ENCODE results near the gene TNFRSF21. TPM values are rescaled to one million over a fixed set of nuclear protein-coding genes. Genes with fewer than 3 reads are reported as not detected.
A peak's percentile ranks its signal among the peaks of the same experiment; 100 is the strongest.

TNFRSF21 gene
- total and polyA plus RNA-seq, 9 of the 15 experiments (the other 6 are each of a cell fraction or from before 2014, with no cell fraction given): 0.63 to 5.7 (median 2.2) TPM

GRCh38 chr6:47188588-47189021, 121.1 kb downstream of the TNFRSF21 start:
- peaks cover 0 to 13% of the 10 kb centered on the region in 2 experiments; a peak in 1 of 5 replicates for H3K27me3 ChIP-seq (ENCODE audit: control insufficient read depth in 2 of 2, insufficient read depth in 2 of 2, low read length in 2 of 2)
- in situ Hi-C loops (cut with MboI): no loop called here
- no peaks in the 10 kb centered on the region for H3K4me1 ChIP-seq (replicated peaks in 1 of 2; ENCODE audit: control insufficient read depth in 2 of 2, insufficient read depth in 2 of 2, low read length in 2 of 2)
- no peaks in the 10 kb centered on the region for H3K9me1 ChIP-seq (ENCODE audit: control insufficient read depth, insufficient read depth, low read length)
- CTCF ChIA-PET (ENCODE audit: low intra/inter-chr PET ratio): no interaction called here
- H4K20me1 ChIP-seq (replicated peaks; ENCODE audit: control insufficient read depth, insufficient read depth, low read length): no peaks in the 10 kb centered on the region
- TF ChIP-seq, protein P1, sequence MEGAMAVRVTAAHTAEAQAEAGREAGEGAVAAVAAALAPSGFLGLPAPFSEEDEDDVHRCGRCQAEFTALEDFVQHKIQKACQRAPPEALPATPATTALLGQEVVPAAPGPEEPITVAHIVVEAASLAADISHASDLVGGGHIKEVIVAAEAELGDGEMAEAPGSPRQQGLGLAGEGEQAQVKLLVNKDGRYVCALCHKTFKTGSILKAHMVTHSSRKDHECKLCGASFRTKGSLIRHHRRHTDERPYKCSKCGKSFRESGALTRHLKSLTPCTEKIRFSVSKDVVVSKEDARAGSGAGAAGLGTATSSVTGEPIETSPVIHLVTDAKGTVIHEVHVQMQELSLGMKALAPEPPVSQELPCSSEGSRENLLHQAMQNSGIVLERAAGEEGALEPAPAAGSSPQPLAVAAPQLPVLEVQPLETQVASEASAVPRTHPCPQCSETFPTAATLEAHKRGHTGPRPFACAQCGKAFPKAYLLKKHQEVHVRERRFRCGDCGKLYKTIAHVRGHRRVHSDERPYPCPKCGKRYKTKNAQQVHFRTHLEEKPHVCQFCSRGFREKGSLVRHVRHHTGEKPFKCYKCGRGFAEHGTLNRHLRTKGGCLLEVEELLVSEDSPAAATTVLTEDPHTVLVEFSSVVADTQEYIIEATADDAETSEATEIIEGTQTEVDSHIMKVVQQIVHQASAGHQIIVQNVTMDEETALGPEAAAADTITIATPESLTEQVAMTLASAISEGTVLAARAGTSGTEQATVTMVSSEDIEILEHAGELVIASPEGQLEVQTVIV (CRISPR knock-in tag; IDR thresholded peaks at IDR 0.05; ENCODE audit: borderline replicate concordance): no peak
- TF ChIP-seq SRF (CRISPR knock-in tag; IDR thresholded peaks at IDR 0.05) (no peak), TAF1 (IDR thresholded peaks at IDR 0.05; ENCODE audit: control insufficient read depth, extremely low read depth, insufficient read depth, low read length, severe bottlenecking) (no peak), FOSL1 (tag; conservative IDR thresholded peaks at IDR 0.05) (peak; percentile 66), ZNF316 (IDR thresholded peaks at IDR 0.05) (0 out of 2 replicates have a peak, but pooled peaks have one; percentile 23)
- TF ChIP-seq, protein P2, sequence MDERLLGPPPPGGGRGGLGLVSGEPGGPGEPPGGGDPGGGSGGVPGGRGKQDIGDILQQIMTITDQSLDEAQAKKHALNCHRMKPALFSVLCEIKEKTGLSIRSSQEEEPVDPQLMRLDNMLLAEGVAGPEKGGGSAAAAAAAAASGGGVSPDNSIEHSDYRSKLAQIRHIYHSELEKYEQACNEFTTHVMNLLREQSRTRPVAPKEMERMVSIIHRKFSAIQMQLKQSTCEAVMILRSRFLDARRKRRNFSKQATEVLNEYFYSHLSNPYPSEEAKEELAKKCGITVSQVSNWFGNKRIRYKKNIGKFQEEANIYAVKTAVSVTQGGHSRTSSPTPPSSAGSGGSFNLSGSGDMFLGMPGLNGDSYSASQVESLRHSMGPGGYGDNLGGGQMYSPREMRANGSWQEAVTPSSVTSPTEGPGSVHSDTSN (CRISPR knock-in tag; IDR thresholded peaks at IDR 0.05; ENCODE audit: low read depth): no peak
- TF ChIP-seq, protein P2 (tag; conservative IDR thresholded peaks at IDR 0.05; ENCODE audit: low read depth): no peak
- H3K4me2 ChIP-seq (ENCODE audit: insufficient read depth, low read length): no peak overlapping the region
- no peak overlapping the region for H3K9ac ChIP-seq (ENCODE audit: insufficient read depth in 1 of 2, low read depth in 2 of 2, low read length in 2 of 2)
- H3K27ac ChIP-seq (ENCODE audit: extremely low read depth, low read depth, low read length): no peak overlapping the region
- 0% methylated on average over 1 of the region's 1 CpG for WGBS (ENCODE audit: insufficient coverage, low coverage, missing lambda C conversion rate)
- POLR2A ChIA-PET: no interaction called here
- H2AFZ ChIP-seq (ENCODE audit: low read depth, low read length): no peak overlapping the region
- no peaks in the 10 kb centered on the region for H3K9me3 ChIP-seq (replicated peaks; ENCODE audit: control insufficient read depth, insufficient read depth, low read depth, low read length)
- DNase-seq (ENCODE audit: extremely low read depth in 1 of 4, low spot score in 3 of 4) (no peak), FAIRE-seq (no peak), ATAC-seq (no peak)
- intact Hi-C loops (cut with micrococcal nuclease): no loop called here
- no peaks in the 10 kb centered on the region for H3K79me2 ChIP-seq (ENCODE audit: control insufficient read depth, insufficient read depth, low read length)
- no peak overlapping the region for H3K4me3 ChIP-seq
- BruUV-seq (replicated peaks): no TSS peak
- H3K36me3 ChIP-seq (ENCODE audit: control insufficient read depth, insufficient read depth, low read length): no peaks in the 10 kb centered on the region
